HG03064 (cell line): ENCODE measurements around the gene TDRKH.
A peak's percentile ranks its signal among the peaks of the same experiment; 100 is the strongest.

Experiments used
- ATAC-seq: cut with Tn5 transposase; IDR thresholded peaks from one replicate; pipeline ENCODE4 v1.9.1; 2021; ENCODE audit warnings: low read depth; ENCODE audit not compliant: unreplicated experiment

Gene TDRKH, protein sequence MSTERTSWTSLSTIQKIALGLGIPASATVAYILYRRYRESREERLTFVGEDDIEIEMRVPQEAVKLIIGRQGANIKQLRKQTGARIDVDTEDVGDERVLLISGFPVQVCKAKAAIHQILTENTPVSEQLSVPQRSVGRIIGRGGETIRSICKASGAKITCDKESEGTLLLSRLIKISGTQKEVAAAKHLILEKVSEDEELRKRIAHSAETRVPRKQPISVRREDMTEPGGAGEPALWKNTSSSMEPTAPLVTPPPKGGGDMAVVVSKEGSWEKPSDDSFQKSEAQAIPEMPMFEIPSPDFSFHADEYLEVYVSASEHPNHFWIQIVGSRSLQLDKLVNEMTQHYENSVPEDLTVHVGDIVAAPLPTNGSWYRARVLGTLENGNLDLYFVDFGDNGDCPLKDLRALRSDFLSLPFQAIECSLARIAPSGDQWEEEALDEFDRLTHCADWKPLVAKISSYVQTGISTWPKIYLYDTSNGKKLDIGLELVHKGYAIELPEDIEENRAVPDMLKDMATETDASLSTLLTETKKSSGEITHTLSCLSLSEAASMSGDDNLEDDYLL

DNA sequence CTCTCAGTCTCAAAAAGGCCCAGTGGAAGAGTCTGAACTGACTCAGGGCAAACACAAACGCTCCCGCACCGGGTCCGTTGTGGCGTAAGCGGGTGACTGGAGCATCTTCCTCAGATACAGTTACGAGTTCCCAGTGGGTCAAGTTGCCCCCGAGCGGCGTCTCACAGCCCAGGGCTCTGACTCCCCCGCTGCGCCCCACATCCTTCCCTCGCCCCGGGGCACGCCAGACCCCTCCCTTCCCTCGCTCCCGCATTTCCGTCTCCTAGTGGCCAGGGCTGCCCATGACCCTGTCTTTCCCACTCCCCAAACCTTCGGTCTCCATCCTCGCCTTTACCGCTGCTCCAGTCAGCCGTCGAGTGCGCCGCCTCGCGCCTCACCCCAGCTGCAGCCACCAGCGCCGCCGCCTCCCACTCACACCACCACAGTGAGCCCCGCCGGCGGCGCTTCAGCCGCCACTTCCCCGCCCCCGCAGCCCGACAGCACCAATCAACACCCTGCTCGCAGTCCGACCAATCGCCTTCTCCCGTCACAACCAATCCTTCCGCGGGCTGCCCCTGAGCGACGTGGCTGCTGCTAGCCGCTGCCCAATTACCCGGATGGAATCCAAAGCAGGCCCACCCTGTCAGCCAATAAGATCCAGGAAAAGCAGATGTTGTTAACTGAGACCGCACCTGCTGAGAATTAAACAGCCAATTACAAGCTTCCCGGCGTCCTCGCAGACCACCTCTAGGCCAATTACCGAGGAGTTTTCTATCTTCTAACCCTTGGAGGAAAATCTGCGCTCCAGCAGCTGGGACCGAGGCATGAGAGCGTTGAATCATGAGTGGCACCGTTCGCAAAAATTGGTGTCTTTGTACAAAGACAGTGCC lies at the start of gene TDRKH:
TDRKH (minus strand) TSS at position 430 of the 869 bp plus-strand sequence. CDS start 7,478 bp downstream, outside the sequence.
- ATAC-seq, result peak; percentile 97

DNA sequence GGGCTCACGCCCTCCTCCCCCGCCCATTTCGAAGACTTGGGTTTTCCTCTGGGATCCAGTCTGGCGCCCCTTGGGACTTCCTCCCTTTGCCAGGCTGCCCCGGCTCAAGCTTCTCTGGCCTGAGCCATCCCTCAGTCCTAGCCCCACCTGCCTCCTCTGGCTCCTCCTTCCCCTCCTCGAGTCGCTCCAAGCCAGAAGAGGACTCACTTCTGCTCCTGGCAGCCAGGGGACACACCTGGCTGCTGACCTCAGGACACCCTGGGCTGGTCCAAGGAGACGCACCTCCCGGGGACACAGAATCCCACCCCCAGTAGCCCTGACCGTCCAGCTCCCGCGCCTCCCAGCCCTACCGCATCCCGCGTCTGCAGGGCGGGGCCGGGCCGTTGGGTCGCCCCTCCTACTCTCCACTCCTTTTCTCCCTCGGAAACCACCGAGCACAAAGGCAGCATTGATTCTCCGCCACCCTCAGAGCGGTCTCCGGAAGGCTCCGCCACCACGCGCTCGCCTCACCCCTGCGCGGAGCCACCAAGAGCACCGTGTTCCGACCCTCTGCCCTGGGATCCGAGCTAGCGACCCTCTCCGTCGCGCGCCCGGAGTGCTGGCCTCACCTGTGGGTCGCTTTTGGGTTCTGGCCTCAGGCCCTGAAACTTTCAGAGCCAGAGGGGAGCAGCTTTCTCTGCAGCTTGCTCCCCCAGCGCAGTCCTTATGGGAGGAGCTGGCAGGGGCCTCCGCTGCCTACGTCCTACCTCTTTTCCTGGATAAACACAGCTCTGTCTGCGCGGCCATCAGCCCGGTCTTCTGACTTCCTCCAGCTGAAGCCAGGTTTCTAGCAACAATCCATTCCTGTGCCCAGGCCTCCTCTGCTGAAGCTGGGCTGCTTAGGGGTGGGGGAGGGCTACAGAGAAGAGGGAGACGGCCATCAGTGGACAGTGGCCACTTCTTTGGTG lies 49.4 kb upstream of the TDRKH start, which contains the start of gene C2CD4D:
C2CD4D (minus strand) TSS at position 364 of the 947 bp plus-strand sequence. CDS start 831 bp downstream, outside the sequence.
- ATAC-seq, result no peak

DNA sequence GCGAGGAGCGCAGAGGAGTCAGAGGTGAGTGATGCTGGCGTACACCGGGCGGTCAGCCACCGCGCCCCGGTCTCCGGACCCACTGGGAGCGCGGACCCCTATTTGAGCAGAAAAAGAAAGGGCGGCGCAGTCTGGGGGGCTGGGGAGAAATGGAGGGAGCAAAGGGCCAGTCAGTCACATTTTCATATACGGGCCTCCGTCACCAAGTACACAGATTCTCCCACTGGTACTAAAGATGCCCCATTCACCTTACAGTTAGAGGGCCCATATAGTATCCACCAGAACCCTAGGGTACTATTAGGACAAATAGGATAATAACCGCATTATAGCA lies 48.7 kb upstream of the TDRKH start:
- no peak for ATAC-seq

DNA sequence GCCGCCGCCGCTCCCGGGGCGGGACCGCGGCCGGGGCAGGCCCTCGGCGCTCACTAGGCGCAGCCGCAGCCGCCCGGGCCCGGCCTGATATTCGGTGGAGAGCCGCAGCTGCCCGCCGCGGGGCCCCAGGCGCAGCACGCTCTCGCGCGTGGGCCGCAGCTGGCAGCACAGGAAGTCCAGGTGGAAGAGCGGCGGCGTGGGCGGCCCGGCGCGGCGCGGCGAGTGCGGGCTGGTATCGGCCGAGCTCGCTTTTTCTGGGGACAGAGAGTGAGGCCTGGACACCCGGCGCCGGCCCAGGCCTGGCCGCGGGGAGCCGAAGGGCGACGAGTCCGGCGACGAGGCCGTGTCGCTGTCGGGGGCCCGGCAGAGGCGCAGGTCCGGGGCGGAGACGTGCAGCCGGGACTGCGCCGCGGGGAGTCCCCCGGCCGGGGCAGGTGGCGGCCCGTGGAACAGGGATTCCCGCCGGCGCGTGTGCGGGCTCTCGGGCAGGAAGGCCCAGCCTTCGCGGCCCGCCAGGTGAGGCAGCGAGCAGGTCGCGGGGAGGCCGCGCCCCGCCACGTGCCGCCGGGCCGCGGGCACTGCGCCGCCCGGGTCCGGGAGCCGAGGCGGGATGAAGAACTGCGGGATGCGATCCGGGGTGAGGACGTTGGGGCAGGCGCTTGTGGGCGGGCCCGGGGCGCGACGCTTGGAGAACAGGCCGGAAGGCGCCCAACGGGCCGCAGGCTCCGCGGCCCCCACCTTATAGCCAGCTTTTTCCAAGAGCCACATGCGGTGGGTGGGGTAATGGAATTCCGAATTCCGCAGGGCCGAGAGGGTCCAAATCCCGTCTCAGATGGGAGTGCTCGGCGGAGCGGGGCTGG lies 48.2 kb upstream of the TDRKH start:
- ATAC-seq, result no peak

DNA sequence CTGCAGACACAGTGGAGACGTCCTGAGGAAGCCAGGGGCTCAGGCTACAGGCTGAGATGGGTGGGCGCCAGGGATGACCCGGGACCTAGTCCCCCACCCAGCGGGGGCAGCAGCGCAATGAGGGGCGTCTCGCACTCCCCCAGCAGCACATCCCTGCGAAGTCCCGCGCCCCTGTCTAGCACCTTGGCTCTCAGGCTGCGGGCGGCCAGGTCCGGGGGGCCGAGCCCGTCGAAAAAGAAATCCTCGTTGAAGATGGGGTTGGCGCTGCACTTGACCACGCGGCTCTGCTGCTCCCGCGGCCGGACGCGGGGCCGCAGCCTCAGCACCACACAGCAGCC lies 47.6 kb upstream of the TDRKH start:
- ATAC-seq, result no peak

DNA sequence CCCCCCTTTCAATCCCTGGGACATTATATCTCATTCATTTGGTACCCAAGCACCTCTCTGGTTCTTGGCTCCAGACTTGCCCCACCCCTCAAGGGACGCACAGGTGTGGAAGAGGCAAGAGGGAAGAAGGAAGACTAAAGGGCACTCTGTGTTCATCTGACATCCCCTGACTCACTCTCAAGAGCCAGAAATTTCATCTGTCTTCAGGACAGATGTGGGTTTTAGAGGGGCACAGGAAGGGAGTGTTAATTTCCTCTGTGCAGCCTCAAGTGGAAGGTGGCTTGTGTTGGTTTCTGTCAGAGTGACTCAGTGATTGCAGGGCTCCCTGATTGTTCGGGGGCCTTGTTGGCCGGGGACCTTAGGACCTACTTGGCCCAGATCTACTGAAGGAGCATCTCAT lies 46.9 kb upstream of the TDRKH start:
- no peak for ATAC-seq

DNA sequence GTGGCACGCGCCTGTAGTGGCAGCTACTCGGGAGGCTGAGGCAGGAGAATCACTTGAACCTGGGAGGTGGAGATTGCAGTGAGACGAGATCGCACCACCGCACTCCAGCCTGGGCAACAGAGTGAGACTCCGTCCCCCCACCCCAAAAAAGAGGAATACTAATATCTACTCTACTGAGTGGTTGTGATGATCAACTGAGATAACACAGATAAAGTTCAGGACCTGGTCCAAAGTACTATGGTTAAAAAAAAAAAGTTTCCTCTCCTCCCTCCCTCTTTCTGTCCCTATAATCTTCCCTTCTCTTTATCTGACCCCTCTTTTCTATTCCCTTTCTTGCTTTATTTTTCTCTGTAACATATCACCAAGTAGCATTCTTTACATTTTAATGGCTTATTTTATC lies 45.3 kb upstream of the TDRKH start:
- no peak for ATAC-seq

DNA sequence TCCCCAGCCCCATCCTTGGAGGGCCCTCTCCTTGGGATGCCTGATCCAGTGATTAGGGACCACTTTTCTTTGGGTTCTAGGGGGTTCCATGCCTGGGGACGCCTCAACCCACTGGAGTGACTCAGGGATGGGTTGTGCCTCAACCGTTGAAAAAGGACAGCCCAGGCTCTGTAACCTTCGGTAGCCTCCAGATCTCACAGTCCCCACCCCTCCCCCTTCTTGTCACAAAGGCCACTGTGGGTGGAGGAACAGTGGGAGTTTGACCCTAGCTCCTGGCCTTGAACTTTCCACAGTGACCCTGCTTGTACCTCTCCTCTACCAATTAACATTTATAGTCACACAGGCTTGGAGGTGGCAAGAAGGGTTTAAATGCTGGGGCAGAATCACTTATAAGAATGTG lies 43.9 kb upstream of the TDRKH start:
- ATAC-seq, result no peak

DNA sequence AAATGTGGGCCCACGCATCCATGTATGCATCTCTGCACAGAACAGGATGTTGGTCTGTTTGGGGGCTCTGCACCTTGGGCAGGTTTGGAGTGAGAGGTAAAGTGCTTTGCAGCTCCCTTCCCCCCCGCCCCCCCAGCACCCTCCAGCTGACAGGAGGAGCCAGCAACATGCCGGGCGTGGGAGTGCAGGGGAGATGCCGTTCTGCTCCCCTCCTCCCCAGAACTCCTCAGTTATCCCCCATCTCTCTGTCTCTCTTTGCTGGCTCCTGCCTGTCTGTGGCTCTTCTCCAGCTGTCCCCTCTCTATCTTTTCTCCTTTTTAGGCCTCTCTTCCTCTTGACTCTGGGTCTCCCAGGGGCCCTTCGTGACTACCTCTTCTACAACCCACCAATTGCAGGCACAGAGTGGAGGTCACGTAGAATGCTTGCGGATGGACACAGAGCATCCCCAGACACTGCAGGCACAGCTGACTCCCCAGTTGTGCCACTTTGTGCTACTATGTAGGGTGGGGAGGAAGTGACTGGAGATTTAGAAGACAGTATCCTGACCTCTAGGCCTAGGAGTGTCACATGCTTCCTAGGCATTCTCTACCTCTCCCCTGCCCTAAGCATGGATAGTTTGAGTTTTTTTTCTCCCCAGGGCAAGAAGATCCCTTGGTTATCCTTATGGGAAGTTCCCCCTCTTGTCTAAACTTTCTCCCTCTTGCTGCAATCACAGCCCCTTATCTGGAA lies 43.0 kb upstream of the TDRKH start:
- ATAC-seq, result no peak

DNA sequence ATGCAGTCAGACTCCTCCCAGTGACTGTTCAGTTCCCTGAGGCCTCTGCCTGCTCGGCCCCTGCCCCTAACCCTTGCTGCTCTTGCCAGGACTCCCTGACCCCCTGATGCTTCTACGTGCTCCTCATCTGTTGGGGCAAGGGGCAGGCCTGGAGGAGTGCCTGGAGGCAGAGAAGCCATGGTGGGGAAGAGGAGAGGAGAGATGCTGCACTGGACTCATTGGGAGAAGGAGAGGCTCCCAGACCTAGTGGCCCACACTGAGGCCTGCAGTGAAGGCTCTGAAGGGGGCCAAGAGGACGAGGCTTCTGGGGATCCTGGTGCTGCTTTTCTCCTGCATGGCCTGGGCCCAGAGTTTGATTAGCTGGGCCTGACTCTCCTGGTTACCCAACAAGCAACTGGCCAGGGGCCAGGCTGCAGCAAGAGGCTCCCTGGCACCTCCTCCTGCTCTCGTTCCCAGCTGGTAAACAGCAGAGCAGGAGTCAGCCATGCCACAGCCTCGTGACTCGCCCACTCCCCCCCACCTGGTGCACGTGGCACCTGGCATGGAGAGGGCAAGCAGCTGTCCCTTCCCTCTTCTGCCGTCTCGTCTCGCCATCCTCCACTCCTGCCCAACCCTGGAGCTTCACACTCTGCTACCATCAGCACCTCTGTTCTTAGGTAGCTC lies 42.1 kb upstream of the TDRKH start:
- ATAC-seq, result no peak

DNA sequence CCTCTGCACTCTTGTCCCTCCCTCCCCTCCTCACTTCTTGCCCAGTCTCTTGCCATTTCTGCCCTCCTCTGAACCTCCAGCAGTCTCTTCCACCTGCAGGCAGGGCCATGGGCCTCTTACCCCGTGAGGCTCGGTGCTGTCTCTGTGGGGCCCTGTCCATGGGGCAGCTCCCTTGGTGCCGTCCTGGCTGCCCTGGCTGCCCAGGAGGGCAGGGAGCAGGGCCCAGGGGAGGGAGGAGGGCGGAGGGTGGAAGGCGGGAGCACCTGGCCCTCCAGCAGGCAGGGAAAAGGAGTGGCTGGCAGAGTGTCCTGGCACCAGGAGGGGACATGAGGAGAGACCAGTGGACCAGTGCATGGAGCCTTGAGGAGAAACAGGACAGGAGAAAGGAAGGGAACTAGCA lies 41.3 kb upstream of the TDRKH start, which contains the start of gene RORC:
RORC (minus strand) TSS at position 198 of the 400 bp plus-strand sequence; CDS start at position 160, 38 bp downstream.
- no peak for ATAC-seq

DNA sequence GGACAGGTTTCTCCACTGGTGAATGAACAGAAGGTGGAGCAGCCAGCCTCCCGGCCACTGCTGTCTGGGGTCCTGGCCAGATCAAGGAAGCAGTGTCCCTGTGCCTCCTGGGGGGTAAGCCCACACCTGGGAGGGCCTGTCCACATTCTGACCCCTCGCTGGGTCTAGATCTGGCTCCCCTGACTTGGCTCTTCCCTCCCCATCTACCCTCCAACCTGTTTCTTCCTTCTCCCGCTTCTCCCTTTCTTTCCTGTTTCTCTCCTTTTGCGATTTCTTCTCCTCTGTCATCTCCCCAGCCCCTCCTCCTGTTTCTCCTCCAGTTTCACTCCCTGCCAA lies 40.9 kb upstream of the TDRKH start:
- no peak for ATAC-seq

DNA sequence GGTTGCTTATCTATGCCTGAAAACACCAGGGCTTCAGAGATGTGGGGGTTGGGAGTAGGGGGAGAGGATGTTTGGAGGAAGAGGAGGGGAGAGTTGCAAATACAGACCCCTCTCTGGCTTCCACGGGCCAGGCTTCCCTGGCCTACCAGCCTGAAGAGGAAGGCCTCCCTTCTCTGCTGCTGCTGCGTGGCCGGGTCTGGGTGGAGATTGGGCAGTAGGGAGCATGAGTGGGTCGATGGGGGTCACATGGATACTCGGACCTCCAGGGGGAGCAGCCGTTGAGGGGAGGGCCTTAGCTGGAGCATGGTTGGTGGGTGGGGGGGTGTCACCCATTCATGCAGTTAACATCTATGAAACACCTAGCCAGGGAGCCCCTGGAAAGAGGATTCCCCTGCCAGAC lies 39.8 kb upstream of the TDRKH start:
- no peak for ATAC-seq

DNA sequence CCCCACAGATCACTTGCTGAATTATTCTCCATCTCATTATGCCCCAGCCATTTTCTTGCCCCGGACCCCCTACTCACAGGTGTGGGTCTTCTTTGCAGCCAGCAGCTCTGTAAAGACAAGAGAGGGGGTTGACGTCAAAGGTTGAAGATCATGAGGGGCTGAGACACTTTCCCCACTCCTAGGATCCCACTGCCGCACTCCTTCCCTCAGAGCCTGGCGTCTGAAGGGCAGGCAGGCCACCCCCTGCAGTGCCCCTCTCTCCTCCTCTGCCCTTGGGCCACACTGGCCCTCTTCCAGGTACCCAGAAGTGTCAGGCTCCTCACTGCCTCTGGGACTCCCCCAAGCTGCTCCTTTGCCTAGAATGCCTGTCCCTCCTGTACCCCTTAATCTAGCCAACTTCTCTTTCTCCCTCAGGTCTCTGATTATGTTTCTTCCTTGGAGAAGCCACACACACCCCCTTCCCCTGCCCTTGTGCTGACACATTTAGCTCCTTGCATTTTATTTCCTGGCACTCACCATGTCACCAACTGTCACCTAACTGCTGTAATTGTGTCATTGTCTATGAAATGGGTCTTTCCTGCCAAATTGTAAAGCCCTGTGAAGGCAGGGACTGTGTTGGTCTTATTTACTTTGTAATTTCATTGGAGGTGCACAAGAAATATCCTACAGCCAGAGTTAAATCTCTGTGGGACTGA lies 39.2 kb upstream of the TDRKH start:
- ATAC-seq, result no peak

DNA sequence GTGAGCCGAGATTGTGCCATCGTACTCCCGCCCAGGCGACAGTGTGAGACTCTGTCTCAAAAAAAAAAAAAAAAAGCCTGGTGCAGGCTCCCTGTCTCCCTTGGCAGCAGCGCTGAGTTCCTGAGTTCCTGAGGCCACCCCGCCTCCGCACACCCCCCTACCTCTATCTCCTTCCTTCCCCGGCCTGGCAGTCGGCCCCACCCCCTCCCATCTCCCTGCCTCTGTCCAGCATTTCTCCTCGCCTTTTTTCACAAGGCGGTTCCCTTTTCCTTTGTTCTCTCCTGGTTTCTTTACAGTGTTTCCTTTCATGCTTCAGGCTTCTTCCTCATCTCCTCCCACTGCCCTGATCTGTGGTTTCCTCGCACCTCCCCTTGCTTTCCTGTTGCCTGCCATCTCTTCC lies 38.6 kb upstream of the TDRKH start:
- ATAC-seq, result no peak

DNA sequence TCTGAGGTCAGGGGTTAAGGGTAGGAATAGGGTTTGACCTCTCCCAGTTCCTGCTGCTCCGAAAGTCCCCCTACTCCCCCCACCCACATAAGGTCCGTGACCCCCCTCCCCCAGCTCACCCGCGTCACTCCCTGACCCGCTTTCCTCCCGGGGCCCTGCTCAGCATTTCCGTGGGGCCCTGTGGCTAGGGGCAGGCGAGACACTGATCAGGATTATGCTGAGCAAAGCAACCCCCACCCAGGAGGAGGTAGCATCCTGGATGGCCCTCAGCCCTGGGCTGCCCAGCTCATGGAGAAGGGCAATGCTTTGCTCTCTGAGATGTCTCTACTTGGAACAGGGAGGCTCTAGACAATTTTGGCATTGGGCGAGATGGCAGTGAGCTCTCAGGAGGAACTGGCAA lies 37.6 kb upstream of the TDRKH start:
- no peak for ATAC-seq

DNA sequence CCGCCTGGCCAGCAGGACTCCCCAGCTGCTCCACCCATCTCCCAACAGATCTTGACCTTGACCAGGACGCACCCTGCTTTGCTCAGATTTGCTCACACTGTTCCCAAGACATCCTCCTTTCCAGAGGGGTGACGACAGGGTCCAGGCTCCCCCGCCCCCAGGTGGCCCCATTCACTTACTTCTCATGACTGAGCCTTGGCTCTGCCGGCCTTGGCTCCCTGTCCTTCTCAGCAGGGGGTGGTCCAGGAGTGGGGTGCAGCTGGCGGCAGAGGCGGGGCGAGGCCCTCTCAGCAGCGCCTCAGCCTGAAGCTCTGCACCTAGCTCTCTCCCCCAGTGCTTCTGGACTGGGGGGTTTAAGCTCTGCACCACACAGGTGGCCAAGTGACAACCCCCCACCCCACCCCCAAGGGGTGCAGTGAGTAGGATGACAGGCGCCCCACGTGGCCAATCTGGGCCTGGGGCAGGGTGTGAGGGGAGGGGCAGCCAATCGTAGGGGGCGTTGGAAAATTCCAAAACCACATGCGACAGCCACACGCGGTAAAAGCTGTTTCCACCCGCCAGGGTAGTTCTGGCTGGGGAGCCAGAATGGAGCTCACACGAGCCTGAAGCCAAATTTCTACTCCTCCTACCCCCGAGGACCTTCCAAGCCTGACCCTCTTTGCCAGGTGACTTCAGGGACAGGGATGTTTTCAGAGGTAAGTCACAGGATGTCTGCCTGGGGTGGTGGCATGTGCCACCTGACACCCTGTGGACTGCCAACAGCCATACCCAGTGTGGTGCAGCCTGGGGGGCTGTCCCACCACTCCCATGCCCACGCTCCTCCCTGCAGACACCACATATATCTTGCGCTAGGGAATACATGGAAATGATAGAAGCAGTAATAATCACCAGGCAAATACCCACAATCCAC lies 35.7 kb upstream of the TDRKH start:
- no peak for ATAC-seq
